DND-41 (cell line): ENCODE data around the gene EMC8.

Source experiments
- ATAC-seq: fragments of 200-7000 bp; cut with Tn5 transposase; 3 replicates; pipeline ENCODE4 v1.9.1; 2021; ENCODE audit warnings: low read depth; ENCODE audit not compliant: insufficient read depth
- DNase-seq: peaks from one replicate; pipeline ENCODE4 v3.0.0-alpha.2; 2020
- H2AFZ ChIP-seq: 2 replicates; pipeline ENCODE4 v1.6.0; 2012; ENCODE audit warnings: low read depth, low read length
- H3K27ac ChIP-seq: 2 replicates; pipeline ENCODE4 v1.5.1; 2012; ENCODE audit warnings: low read length, inconsistent platforms
- H3K27me3 ChIP-seq: fragments of 200-600 bp; sonication (generic); 2 replicates; pipeline ENCODE4 v1.6.0; 2012; ENCODE audit warnings: low read length, mild to moderate bottlenecking, inconsistent platforms; ENCODE audit not compliant: insufficient read depth, poor library complexity
- H3K36me3 ChIP-seq: 2 replicates; pipeline ENCODE4 v1.5.1; 2012; ENCODE audit warnings: low read length, inconsistent platforms; ENCODE audit not compliant: insufficient read depth
- H3K4me1 ChIP-seq: 2 replicates; pipeline ENCODE4 v1.5.1; 2012; ENCODE audit warnings: mild to moderate bottlenecking, low read length; ENCODE audit not compliant: insufficient read depth
- H3K4me2 ChIP-seq: 2 replicates; pipeline ENCODE4 v1.6.0; 2012; ENCODE audit warnings: mild to moderate bottlenecking, moderate library complexity, low read length, inconsistent platforms; ENCODE audit not compliant: insufficient read depth
- H3K4me3 ChIP-seq, 2 experiments: fragments of 200-600 bp in 1 of 2; shearing (Covaris generic) in 1 of 2; 2 replicates each; pipeline ENCODE4 v1.5.1; 2012 to 2016; ENCODE audit warnings: inconsistent platforms in 2 of 2, low read length in 2 of 2, mild to moderate bottlenecking in 2 of 2, low read depth in 1 of 2, moderate library complexity in 1 of 2
- H3K79me2 ChIP-seq: 2 replicates; pipeline ENCODE4 v1.6.0; 2012; ENCODE audit warnings: low read length, inconsistent platforms; ENCODE audit not compliant: insufficient read depth
- H3K9ac ChIP-seq: 2 replicates; pipeline ENCODE4 v1.6.0; 2012; ENCODE audit warnings: low read depth, mild to moderate bottlenecking, inconsistent platforms, low read length, moderate library complexity
- H3K9me3 ChIP-seq: 2 replicates; pipeline ENCODE4 v1.5.1; 2012; ENCODE audit warnings: low read length, moderate library complexity, mild to moderate bottlenecking, inconsistent platforms; ENCODE audit not compliant: insufficient read depth, severe bottlenecking
- H4K20me1 ChIP-seq: 2 replicates; pipeline ENCODE4 v1.6.0; 2012; ENCODE audit warnings: low read length; ENCODE audit not compliant: insufficient read depth
- EZH2 ChIP-seq: IDR thresholded peaks from 3 replicates; pipeline ENCODE4 v1.6.1; 2012; ENCODE audit warnings: borderline replicate concordance, low read depth, mild to moderate bottlenecking, moderate library complexity, low read length, inconsistent platforms; ENCODE audit not compliant: severe bottlenecking
- TF ChIP-seq, protein P1 (sequence below): IDR thresholded peaks from 2 replicates; pipeline ENCODE4 v1.5.1; 2012; ENCODE audit warnings: borderline replicate concordance, low read length, moderate library complexity, mild to moderate bottlenecking; ENCODE audit not compliant: poor library complexity, severe bottlenecking; ENCODE audit errors: extremely low read depth

Gene EMC8

DNA sequence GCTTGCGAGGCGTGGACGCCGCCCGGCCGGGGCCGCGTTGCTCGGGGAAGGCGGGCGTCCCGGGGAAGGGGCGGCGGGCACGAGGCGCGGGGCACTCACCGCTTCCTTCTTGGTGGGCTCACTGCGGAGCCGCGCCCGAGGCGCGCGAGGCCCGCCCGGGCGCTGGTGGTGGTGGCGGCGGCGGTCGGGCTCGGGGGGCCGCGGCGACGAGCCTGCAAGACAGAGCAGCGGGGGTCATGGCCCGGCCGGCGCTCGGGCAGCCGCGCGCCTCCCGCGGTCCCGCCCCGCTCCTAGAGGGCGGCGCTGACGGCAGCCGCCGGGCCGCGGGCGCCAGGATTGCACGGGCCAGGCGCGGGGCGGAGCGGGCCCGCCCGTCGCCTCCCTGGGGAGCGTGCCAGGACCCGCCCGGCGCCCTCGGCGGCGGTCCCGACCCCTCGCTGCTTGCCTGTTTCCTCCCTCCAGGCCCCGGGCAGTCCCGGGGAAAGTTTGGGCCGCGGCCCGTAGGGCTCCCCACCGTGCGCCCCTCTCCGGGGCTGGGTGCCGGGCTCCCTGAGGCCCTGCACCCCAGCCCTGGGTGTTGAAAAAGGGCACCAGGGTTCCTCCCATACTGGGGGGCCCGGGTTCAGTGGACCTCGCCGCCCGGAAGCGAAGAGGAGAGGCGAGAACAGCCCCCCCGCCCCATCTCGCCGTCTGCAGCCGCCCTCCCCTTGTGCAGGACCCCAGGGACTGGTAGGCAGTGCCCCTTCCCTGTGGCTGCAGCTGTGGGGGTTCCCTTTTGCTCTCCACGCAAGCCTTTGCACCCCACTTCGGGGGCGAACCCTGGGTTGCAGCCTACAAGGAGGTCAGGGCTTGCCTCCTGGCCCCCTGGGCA, 48.3 kb downstream of the EMC8 start, which contains the start of gene C16orf74:
TSS of gene C16orf74 (minus strand) at position 270 of the 871 bp plus-strand sequence. CDS start 15,879 bp downstream, outside the sequence.
- peaks cover 33% of the 10 kb centered on the region for H3K27me3 ChIP-seq
- H4K20me1 ChIP-seq, result peaks cover 10% of the 10 kb centered on the region; the same call in 1 of the 2 replicates
- peak; percentile 62 for TF ChIP-seq EZH2
- TF ChIP-seq, protein P1, sequence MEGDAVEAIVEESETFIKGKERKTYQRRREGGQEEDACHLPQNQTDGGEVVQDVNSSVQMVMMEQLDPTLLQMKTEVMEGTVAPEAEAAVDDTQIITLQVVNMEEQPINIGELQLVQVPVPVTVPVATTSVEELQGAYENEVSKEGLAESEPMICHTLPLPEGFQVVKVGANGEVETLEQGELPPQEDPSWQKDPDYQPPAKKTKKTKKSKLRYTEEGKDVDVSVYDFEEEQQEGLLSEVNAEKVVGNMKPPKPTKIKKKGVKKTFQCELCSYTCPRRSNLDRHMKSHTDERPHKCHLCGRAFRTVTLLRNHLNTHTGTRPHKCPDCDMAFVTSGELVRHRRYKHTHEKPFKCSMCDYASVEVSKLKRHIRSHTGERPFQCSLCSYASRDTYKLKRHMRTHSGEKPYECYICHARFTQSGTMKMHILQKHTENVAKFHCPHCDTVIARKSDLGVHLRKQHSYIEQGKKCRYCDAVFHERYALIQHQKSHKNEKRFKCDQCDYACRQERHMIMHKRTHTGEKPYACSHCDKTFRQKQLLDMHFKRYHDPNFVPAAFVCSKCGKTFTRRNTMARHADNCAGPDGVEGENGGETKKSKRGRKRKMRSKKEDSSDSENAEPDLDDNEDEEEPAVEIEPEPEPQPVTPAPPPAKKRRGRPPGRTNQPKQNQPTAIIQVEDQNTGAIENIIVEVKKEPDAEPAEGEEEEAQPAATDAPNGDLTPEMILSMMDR, result no peak
- DNase-seq (peak; percentile 20), ATAC-seq (peak; percentile 82)
- H3K4me2 ChIP-seq, result peak within 1 kb of the TSS; percentile 66
- H3K9ac ChIP-seq, result peak within 1 kb of the TSS; percentile 32; the same call in 1 of the 2 replicates
- no peaks in the 10 kb centered on the region for H3K36me3 ChIP-seq
- H3K4me3 ChIP-seq, result peak within 1 kb of the TSS in 1 of 2 experiments; percentile 45; a peak in 2 of 4 replicates
- no peaks in the 10 kb centered on the region for H3K79me2 ChIP-seq
- H2AFZ ChIP-seq, result peak within 1 kb of the TSS; percentile 45
- peaks cover 11% of the 10 kb centered on the region for H3K4me1 ChIP-seq
- no peak within 1 kb of the TSS for H3K27ac ChIP-seq
- no peaks in the 10 kb centered on the region for H3K9me3 ChIP-seq

- Histone ChIP-seq H3K27ac (no peak overlapping the region), H3K36me3 (no peaks in the 10 kb centered on the region), H2AFZ (peak overlapping the region; percentile 45), H3K4me3 (peak overlapping the region in 1 of 2 experiments; percentile 45; a peak in 2 of 4 replicates), H3K4me1 (peaks cover 11% of the 10 kb centered on the region), H4K20me1 (peaks cover 10% of the 10 kb centered on the region; the same call in 1 of the 2 replicates), H3K9ac (peak overlapping the region; percentile 32; the same call in 1 of the 2 replicates), H3K9me3 (no peaks in the 10 kb centered on the region), H3K27me3 (peaks cover 33% of the 10 kb centered on the region), H3K4me2 (peak overlapping the region; percentile 66), H3K79me2 (no peaks in the 10 kb centered on the region)
- peak; percentile 71 for ATAC-seq
- TF ChIP-seq, protein P1, result no peak
- peak; percentile 84 for TF ChIP-seq EZH2
- DNase-seq, result peak; percentile 63
Measured at GRCh38 chr16:85750146-85750826, 49.1 kb downstream of the EMC8 start.

GRCh38 chr16:85749771-85750145, 49.6 kb downstream of the EMC8 start:
- peaks cover 10% of the 10 kb centered on the region; the same call in 1 of the 2 replicates for H4K20me1 ChIP-seq
- H3K27ac ChIP-seq, result no peak overlapping the region
- TF ChIP-seq EZH2, result no peak
- TF ChIP-seq, protein P1, result no peak
- DNase-seq (no peak), ATAC-seq (peak; percentile 18; the same call in 1 of the 3 replicates)
- peak overlapping the region; percentile 66 for H3K4me2 ChIP-seq
- H3K9ac ChIP-seq, result no peak overlapping the region
- no peak overlapping the region for H3K4me3 ChIP-seq
- H2AFZ ChIP-seq, result no peak overlapping the region
- no peaks in the 10 kb centered on the region for H3K9me3 ChIP-seq
- no peaks in the 10 kb centered on the region for H3K79me2 ChIP-seq
- H3K4me1 ChIP-seq, result peaks cover 11% of the 10 kb centered on the region
- H3K27me3 ChIP-seq, result peaks cover 33% of the 10 kb centered on the region
- H3K36me3 ChIP-seq, result no peaks in the 10 kb centered on the region
